Coronary artery (tissue), 2 donors: Measurements from ENCODE around the gene SP6.
A peak's percentile ranks its signal among the peaks of the same experiment; 100 is the strongest.

Source experiments
- DNase-seq: peaks from one replicate; pipeline ENCODE4 v3.0.0-alpha.2; 2017; ENCODE audit warnings: low spot score
- H3K27ac ChIP-seq, 2 donors: fragments of 200-600 bp; sonication (generic); one replicate each; pipeline ENCODE4 v1.5.1; 2016 to 2019
- H3K4me3 ChIP-seq: fragments of 200-600 bp; sonication (generic); 2 replicates; pipeline ENCODE4 v1.5.1; 2016; ENCODE audit warnings: mild to moderate bottlenecking, moderate library complexity
- TF ChIP-seq, protein P1 (sequence below): fragments of 200-600 bp; sonication (generic); IDR thresholded peaks from one replicate; pipeline ENCODE4 v1.5.1; 2019; ENCODE audit warnings: antibody characterized with exemption

The SP6 gene

GRCh38 chr17:47831003-47831933, 19.7 kb downstream of the SP6 start, which contains the start of the genes LRRC46 and MRPL10:
LRRC46 (plus strand) TSS chr17:47831670; CDS start chr17:47831990, 320 bp downstream.
MRPL10 (minus strand) TSS chr17:47831541; CDS start chr17:47831511, 30 bp downstream.
- H3K27ac ChIP-seq: peak within 1 kb of the TSS; percentile 45 to 80
- TF ChIP-seq, protein P1, sequence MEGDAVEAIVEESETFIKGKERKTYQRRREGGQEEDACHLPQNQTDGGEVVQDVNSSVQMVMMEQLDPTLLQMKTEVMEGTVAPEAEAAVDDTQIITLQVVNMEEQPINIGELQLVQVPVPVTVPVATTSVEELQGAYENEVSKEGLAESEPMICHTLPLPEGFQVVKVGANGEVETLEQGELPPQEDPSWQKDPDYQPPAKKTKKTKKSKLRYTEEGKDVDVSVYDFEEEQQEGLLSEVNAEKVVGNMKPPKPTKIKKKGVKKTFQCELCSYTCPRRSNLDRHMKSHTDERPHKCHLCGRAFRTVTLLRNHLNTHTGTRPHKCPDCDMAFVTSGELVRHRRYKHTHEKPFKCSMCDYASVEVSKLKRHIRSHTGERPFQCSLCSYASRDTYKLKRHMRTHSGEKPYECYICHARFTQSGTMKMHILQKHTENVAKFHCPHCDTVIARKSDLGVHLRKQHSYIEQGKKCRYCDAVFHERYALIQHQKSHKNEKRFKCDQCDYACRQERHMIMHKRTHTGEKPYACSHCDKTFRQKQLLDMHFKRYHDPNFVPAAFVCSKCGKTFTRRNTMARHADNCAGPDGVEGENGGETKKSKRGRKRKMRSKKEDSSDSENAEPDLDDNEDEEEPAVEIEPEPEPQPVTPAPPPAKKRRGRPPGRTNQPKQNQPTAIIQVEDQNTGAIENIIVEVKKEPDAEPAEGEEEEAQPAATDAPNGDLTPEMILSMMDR: no peak
- peak; percentile 93 for DNase-seq
- H3K4me3 ChIP-seq: peak within 1 kb of the TSS; percentile 74

DNA sequence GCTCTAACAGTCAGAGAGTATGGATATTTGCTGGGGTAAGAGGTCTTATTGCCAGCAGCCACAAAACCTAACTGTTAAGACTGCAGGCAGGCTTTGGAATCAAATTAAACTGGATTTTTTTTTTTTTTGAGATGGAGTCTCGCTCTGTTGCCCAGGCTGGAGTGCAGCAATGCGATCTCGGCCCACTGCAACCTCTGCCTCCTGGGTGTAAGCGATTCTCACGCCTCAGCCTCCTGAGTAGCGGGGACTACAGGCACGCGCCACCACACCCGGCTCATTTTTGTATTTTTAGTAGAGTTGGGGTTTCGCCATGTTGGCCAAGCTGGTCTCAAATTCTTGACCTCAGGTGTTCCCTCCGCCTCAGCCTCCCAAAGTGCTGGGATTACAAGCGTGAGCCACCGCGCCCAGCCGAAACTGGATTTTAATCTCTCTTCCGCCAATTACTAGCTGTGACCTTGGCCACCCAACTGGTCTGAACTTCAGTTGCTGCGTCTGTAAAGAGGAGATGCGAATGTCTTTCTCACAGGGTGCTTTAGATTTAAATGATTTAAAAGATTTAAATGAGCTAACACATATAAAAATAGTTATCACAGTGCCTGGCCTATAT, 20.5 kb downstream of the SP6 start:
- peak overlapping the region in 1 of 2 donors; percentile 80 for H3K27ac ChIP-seq
- TF ChIP-seq, protein P1: no peak

DNA sequence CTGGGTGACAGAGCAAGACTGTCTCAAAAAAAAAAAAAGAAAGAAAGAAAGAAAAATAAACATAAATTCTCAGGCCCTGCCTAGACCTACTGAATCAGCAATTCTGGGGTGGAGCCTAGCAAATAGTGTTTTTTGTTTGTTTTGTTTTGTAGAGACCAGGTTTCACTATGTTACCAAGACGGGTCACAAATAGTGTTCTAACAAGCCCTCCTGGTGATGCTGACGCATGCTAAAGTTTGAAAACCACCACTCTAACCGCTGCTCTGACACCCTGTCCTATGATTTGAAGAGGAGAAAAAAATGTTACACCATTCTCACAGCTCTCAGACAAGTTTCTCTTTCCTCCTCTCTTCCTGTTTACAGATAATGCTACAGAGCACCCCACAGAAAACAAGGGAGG, 21.1 kb downstream of the SP6 start:
- no peak for DNase-seq
- Histone ChIP-seq H3K27ac (no peak overlapping the region), H3K4me3 (no peak overlapping the region)

More for the DNA sequence above, 20.5 kb downstream of the SP6 start:
- DNase-seq: no peak
- peak overlapping the region; percentile 74 for H3K4me3 ChIP-seq

DNA sequence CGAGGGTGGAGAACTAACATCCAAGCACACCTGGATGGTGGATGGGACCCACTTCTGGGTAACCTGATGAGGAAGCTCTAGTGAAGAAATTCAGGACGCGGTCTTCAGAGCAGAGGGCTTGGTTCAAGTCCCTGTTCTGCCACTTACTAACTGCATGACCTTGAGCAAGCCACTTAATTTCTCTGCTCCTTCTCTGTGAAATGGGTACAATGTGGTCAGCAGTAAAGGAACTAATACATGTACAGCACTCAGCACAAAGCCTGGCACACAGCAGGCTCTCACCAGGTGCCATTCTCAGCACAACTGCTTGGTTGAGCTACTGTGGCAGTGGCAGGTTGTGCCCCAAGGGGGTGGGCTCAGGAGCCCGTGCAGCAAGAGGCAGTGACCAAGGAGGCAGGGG, 27.4 kb downstream of the SP6 start:
- DNase-seq: no peak
- no peak overlapping the region for H3K27ac ChIP-seq
- TF ChIP-seq, protein P1: no peak
- no peak overlapping the region for H3K4me3 ChIP-seq

More for the DNA sequence above, 21.1 kb downstream of the SP6 start:
- TF ChIP-seq, protein P1: no peak

DNA sequence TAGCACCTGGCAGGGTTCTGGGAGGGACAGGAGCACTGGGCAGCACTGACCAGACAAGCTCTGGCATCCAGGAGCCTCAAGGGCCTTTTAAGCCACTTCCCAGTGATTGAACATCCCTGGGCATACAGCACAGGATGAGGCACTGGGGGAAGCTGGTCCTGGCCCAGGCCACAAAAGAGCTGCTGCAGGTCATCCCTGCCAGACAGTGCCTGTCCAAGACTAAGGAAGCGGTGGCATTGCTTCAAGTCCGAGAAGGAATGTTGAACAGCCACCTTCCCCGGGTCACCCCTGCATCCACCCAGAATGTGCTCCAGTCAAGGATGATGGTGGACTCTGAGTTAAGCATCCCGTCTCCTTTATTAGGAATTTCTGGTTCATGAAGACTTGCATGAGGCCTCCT, 28.2 kb downstream of the SP6 start:
- TF ChIP-seq, protein P1: no peak
- Histone ChIP-seq H3K4me3 (no peak overlapping the region), H3K27ac (no peak overlapping the region)
- DNase-seq: no peak

- TF ChIP-seq, protein P1: no peak
- peak; percentile 83 for DNase-seq
- peak within 1 kb of the TSS; percentile 6 to 71 for H3K27ac ChIP-seq
Measured at GRCh38 chr17:47821424-47822391, 29.3 kb downstream of the SP6 start, which contains the start of gene OSBPL7. OSBPL7 (minus strand) TSS chr17:47821794; CDS start chr17:47820278, 1,516 bp downstream.

More at GRCh38 chr17:47821424-47822391, 29.3 kb downstream of the SP6 start, which contains the start of gene OSBPL7:
- H3K4me3 ChIP-seq: peak within 1 kb of the TSS; percentile 79
